ENCODE data around the gene PHF23.

PHF23 gene

GRCh38 chr17:7236808-7237207 is 2.4 kb downstream of the PHF23 start:
- no peak overlapping the region for H3K27ac ChIP-seq
- no peak for TF ChIP-seq CTCF (conservative IDR thresholded peaks at IDR 0.05)
- TF ChIP-seq ZFX (IDR thresholded peaks at IDR 0.05), result no peak

- peak overlapping the region; percentile 89; the same call in 1 of the 2 replicates for H3K27ac ChIP-seq
- TF ChIP-seq ZFX (IDR thresholded peaks at IDR 0.05) (no peak), CTCF (conservative IDR thresholded peaks at IDR 0.05) (no peak)
Observed at GRCh38 chr17:7235693-7236665, 3.3 kb downstream of the PHF23 start.

- peak within 1 kb of the TSS; percentile 89 for H3K27ac ChIP-seq
- TF ChIP-seq ZFX (IDR thresholded peaks at IDR 0.05) (peak; percentile 36; the same call in 1 of the 2 replicates), CTCF (conservative IDR thresholded peaks at IDR 0.05) (no peak)
Observed at GRCh38 chr17:7234083-7234951, 4.9 kb downstream of the PHF23 start, which contains the start of gene DVL2. Gene DVL2, minus strand, starts transcription at chr17:7234517. Its CDS starts 255 bp downstream, at chr17:7234262.

- H3K27ac ChIP-seq, result peak overlapping the region; percentile 89
- TF ChIP-seq CTCF (conservative IDR thresholded peaks at IDR 0.05) (no peak), ZFX (IDR thresholded peaks at IDR 0.05) (no peak)
Observed at GRCh38 chr17:7233701-7234082, 5.6 kb downstream of the PHF23 start.

GRCh38 chr17:7232114-7232513 is 7.1 kb downstream of the PHF23 start:
- TF ChIP-seq ZFX (IDR thresholded peaks at IDR 0.05) (no peak), CTCF (conservative IDR thresholded peaks at IDR 0.05) (no peak)
- no peak overlapping the region for H3K27ac ChIP-seq

GRCh38 chr17:7229504-7229903 is 9.8 kb downstream of the PHF23 start:
- peak overlapping the region; percentile 92 for H3K27ac ChIP-seq
- TF ChIP-seq CTCF (conservative IDR thresholded peaks at IDR 0.05) (no peak), ZFX (IDR thresholded peaks at IDR 0.05) (no peak)
